SU-DHL-6 (cell line): ENCODE measurements around the gene CYB5A.

Source experiments
- EZH2phosphoT487 ChIP-seq: fragments of 200-600 bp; sonication (generic), shearing (Covaris generic); conservative IDR thresholded peaks from 2 replicates; pipeline ENCODE4 v1.6.1; 2018; ENCODE audit warnings: mild to moderate bottlenecking, antibody characterized with exemption, low read length, moderate library complexity, mixed read lengths
- TF ChIP-seq, protein P1 (sequence below): fragments of 200-600 bp; sonication (generic); IDR thresholded peaks from one replicate; pipeline ENCODE4 v1.5.1; 2017; ENCODE audit warnings: antibody characterized with exemption, mild to moderate bottlenecking, low read length, moderate library complexity; ENCODE audit not compliant: insufficient read depth, poor library complexity, severe bottlenecking

DNA sequence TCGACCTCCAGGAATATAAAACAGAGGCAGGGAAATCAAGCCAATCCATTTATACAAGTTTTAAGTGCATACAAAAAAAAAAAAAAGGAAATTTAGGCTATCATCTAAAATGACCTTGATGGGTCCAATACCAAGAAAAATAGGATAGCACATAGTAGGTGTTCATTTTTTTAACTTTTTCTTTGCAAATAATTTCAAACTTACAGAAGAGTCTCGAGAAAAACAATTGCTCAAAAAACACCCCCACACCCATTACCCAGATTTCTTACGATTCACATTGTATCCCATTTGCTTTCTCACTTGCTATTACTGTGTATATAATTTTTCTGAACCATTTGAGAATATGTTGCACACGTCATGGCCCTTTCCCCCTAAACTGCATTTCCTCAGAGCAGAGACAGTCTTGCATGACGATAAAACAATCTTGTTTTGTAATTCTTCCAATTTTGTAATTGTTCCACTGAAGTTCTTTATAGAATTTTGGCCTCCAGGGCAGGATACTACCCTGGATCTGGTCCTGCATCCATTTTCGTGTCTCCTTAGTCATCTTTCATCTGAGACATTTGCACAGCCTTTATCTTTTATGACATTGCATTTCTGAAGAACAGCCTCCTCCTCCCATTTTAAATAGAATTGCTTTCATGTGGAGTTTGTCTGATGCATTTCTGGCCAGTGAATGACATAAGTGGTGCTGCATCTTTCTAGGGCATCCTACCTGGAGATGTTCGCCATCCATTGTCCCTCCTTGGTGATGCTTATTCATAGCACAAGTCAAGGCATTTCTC, 68.9 kb downstream of the CYB5A start:
- TF ChIP-seq, protein P1, sequence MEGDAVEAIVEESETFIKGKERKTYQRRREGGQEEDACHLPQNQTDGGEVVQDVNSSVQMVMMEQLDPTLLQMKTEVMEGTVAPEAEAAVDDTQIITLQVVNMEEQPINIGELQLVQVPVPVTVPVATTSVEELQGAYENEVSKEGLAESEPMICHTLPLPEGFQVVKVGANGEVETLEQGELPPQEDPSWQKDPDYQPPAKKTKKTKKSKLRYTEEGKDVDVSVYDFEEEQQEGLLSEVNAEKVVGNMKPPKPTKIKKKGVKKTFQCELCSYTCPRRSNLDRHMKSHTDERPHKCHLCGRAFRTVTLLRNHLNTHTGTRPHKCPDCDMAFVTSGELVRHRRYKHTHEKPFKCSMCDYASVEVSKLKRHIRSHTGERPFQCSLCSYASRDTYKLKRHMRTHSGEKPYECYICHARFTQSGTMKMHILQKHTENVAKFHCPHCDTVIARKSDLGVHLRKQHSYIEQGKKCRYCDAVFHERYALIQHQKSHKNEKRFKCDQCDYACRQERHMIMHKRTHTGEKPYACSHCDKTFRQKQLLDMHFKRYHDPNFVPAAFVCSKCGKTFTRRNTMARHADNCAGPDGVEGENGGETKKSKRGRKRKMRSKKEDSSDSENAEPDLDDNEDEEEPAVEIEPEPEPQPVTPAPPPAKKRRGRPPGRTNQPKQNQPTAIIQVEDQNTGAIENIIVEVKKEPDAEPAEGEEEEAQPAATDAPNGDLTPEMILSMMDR, result no peak
- no peak for TF ChIP-seq EZH2phosphoT487
